Measurements from ENCODE around the gene TMEM88.
A peak's percentile ranks its signal among the peaks of the same experiment; 100 is the strongest.

Gene TMEM88

DNA sequence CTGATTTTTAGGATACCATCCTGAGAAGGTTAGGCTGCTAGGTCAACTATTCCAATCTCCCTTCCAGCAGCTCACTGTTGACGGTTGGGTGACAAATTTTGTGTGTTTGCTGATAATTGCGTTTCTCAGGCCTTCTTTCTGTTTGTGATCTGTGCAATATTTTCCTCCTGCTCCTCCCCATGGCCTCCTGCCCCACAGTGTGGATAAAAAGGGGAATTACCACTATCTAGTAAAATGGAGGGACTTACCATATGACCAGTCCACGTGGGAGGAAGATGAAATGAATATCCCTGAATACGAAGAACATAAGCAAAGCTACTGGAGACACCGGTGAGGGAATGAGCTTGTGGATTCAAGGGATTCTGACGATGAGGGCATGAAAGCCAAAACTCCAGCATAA is 42.9 kb downstream of the TMEM88 start:
- H3K27ac ChIP-seq = no peak overlapping the region
- H3K4me3 ChIP-seq = no peak overlapping the region
- DNase-seq (ENCODE audit: low spot score) = peak; percentile 60
- TF ChIP-seq, protein P1, sequence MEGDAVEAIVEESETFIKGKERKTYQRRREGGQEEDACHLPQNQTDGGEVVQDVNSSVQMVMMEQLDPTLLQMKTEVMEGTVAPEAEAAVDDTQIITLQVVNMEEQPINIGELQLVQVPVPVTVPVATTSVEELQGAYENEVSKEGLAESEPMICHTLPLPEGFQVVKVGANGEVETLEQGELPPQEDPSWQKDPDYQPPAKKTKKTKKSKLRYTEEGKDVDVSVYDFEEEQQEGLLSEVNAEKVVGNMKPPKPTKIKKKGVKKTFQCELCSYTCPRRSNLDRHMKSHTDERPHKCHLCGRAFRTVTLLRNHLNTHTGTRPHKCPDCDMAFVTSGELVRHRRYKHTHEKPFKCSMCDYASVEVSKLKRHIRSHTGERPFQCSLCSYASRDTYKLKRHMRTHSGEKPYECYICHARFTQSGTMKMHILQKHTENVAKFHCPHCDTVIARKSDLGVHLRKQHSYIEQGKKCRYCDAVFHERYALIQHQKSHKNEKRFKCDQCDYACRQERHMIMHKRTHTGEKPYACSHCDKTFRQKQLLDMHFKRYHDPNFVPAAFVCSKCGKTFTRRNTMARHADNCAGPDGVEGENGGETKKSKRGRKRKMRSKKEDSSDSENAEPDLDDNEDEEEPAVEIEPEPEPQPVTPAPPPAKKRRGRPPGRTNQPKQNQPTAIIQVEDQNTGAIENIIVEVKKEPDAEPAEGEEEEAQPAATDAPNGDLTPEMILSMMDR (IDR thresholded peaks at IDR 0.05) = no peak

DNA sequence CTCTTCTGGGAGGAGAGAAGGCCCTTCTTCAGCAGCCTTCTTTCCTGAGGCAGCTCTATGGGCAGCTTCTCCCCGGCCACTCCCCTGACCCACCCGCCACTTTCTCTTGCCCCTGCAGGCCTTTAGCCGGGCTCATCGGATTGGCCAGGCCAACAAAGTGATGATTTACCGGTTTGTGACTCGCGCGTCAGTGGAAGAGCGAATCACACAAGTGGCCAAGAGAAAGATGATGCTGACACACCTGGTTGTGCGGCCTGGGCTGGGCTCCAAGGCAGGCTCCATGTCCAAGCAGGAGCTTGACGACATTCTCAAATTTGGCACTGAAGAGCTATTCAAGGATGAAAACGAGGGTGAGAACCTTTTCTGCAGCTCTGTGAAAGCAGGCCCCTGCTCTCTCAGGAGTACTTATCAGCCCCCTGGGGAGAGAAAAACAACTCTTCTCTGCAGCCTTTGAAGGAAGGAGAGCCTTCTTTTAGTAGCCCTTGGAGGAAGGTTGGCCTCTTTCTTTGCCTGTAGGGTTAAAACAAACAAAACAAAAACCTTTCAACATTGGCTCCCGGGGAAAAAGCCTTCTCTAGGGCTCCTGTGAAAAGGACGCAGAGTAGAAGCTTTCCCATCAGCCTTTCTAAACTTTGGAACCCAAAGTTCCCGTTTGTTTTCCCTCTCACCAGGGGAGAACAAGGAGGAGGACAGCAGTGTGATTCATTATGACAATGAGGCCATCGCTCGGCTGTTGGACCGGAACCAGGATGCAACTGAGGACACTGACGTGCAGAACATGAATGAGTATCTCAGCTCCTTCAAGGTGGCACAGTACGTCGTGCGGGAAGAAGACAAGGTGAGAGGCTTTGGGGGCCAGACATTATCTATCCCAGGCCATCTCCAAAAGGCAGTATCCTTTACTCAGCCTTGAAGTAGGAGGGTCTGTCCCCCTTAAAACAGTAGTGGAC is 48.6 kb downstream of the TMEM88 start:
- DNase-seq (ENCODE audit: low spot score) = no peak
- TF ChIP-seq, protein P1 (IDR thresholded peaks at IDR 0.05) = no peak
- no peak overlapping the region for H3K4me3 ChIP-seq
- H3K27ac ChIP-seq = no peak overlapping the region

Measured in coronary artery (tissue), 2 donors.